HepG2 (cell line): Measurements from ENCODE around the gene LDLR. TPM values are rescaled to one million over a fixed set of nuclear protein-coding genes. Genes with fewer than 3 reads are reported as not detected.

Experiments used
- EHMT2 ChIP-seq: fragments of 200-600 bp; sonication (generic); IDR thresholded peaks from 2 replicates; pipeline ENCODE4 v1.7.0; 2017; ENCODE audit warnings: antibody characterized with exemption, low read depth, low read length, borderline replicate concordance
- HNRNPL ChIP-seq: fragments of 200-400 bp; formaldehyde crosslinking; IDR thresholded peaks from 2 replicates; pipeline ENCODE4 v1.6.1; 2017; ENCODE audit warnings: mild to moderate bottlenecking, low read depth, low read length
- MEIS2 ChIP-seq: sonication (generic); formaldehyde crosslinking; IDR thresholded peaks from 2 replicates; pipeline ENCODE4 v1.9.0; 2021; ENCODE audit warnings: mild to moderate bottlenecking, missing genetic modification reagents
- NPAS2 ChIP-seq: sonication (generic); formaldehyde crosslinking; IDR thresholded peaks from 2 replicates; pipeline ENCODE4 v1.8.0; 2022; ENCODE audit warnings: mild to moderate bottlenecking, missing genetic modification reagents, borderline replicate concordance
- NR2F1 ChIP-seq, 2 experiments: fragments of 450-650 bp in 1 of 2; formaldehyde crosslinking in 1 of 2; IDR thresholded peaks; 2 replicates each; pipeline versions ENCODE4 v1.5.0 to v1.6.1; 2016 to 2020; ENCODE audit warnings: mild to moderate bottlenecking in 1 of 2, missing compliant biosample characterization in 1 of 2, missing genetic modification reagents in 1 of 2, moderate library complexity in 1 of 2
- SCMH1 ChIP-seq: sonication (generic); formaldehyde crosslinking; IDR thresholded peaks from 2 replicates; pipeline ENCODE4 v1.9.0; 2021; ENCODE audit warnings: missing genetic modification reagents, mild to moderate bottlenecking, borderline replicate concordance
- SPEN ChIP-seq: sonication (generic); formaldehyde crosslinking; IDR thresholded peaks from 2 replicates; pipeline ENCODE4 v1.5.1; 2020; ENCODE audit warnings: low read depth, mild to moderate bottlenecking, missing genetic modification reagents
- SRSF1 ChIP-seq: fragments of 200-400 bp; formaldehyde crosslinking; optimal IDR thresholded peaks from 2 replicates; pipeline ENCODE3; 2017; ENCODE audit warnings: mild to moderate bottlenecking, low read depth, low read length, moderate library complexity
- ZFP36L2 ChIP-seq: sonication (generic); formaldehyde crosslinking; IDR thresholded peaks from 2 replicates; pipeline ENCODE4 v1.4.0; 2020; ENCODE audit warnings: missing genetic modification reagents
- ZNF30 ChIP-seq: sonication (generic); formaldehyde crosslinking; IDR thresholded peaks from 2 replicates; pipeline ENCODE4 v1.5.0; 2020; ENCODE audit warnings: mild to moderate bottlenecking, missing genetic modification reagents
- ZNF574 ChIP-seq: sonication (generic); formaldehyde crosslinking; IDR thresholded peaks from 2 replicates; pipeline ENCODE4 v1.4.0; 2020; ENCODE audit warnings: missing genetic modification reagents
- polyA plus RNA-seq, 8 experiments: library from polyadenylated mRNA; depleted of rRNA in 3 of 8; stranded (reverse) in 7 of 8; unstranded in 1 of 8; fragments of >200 nt; fragmentation: Illumina TruSeq in 4 of 8; extraction: Trizol in 4 of 8; gene quantifications; 2 replicates each; pipeline versions ENCODE4 v1.2.1 to v1.2.3, GENCODE V29; 2011 to 2016; ENCODE audit warnings: low read depth in 4 of 8, missing spikeins in 1 of 8, mixed read lengths in 1 of 8; ENCODE audit not compliant: insufficient read depth in 1 of 8
- total RNA-seq, 5 experiments: library from RNA; depleted of rRNA; stranded (reverse); fragments of >200 nt; fragmentation: Illumina TruSeq; extraction: Trizol; gene quantifications; 2 replicates each; pipeline ENCODE4 v1.2.3, GENCODE V29; 2016; ENCODE audit warnings: low read depth in 1 of 5
- TF ChIP-seq, protein P1 (sequence below): sonication (generic); formaldehyde crosslinking; IDR thresholded peaks from 2 replicates; pipeline ENCODE4 v1.5.0; 2020; ENCODE audit warnings: mild to moderate bottlenecking, missing genetic modification reagents, borderline replicate concordance
- TF ChIP-seq, protein P2 (sequence below): sonication (generic); formaldehyde crosslinking; IDR thresholded peaks from 2 replicates; pipeline ENCODE4 v1.5.1; 2020; ENCODE audit warnings: mild to moderate bottlenecking, missing genetic modification reagents, moderate library complexity

Gene LDLR
- total and polyA plus RNA-seq, 2 of the 13 experiments (the other 11 are each of a cell fraction or from before 2014, with no cell fraction given), result 51.6 to 92.5 TPM

- TF ChIP-seq MEIS2 (no peak; the same call in 1 of the 2 replicates), HNRNPL (no peak; the same call in none of the 2 replicates), ZNF574 (CRISPR knock-in tag) (no peak), NPAS2 (CRISPR knock-in tag) (no peak), SCMH1 (CRISPR knock-in tag) (no peak), SPEN (CRISPR knock-in tag) (no peak), NR2F1 (CRISPR knock-in tag; IDR thresholded peaks at IDR 0.05) (no peak), SRSF1 (no peak), ZFP36L2 (no peak), EHMT2 (no peak), ZNF30 (no peak)
- TF ChIP-seq, protein P1, sequence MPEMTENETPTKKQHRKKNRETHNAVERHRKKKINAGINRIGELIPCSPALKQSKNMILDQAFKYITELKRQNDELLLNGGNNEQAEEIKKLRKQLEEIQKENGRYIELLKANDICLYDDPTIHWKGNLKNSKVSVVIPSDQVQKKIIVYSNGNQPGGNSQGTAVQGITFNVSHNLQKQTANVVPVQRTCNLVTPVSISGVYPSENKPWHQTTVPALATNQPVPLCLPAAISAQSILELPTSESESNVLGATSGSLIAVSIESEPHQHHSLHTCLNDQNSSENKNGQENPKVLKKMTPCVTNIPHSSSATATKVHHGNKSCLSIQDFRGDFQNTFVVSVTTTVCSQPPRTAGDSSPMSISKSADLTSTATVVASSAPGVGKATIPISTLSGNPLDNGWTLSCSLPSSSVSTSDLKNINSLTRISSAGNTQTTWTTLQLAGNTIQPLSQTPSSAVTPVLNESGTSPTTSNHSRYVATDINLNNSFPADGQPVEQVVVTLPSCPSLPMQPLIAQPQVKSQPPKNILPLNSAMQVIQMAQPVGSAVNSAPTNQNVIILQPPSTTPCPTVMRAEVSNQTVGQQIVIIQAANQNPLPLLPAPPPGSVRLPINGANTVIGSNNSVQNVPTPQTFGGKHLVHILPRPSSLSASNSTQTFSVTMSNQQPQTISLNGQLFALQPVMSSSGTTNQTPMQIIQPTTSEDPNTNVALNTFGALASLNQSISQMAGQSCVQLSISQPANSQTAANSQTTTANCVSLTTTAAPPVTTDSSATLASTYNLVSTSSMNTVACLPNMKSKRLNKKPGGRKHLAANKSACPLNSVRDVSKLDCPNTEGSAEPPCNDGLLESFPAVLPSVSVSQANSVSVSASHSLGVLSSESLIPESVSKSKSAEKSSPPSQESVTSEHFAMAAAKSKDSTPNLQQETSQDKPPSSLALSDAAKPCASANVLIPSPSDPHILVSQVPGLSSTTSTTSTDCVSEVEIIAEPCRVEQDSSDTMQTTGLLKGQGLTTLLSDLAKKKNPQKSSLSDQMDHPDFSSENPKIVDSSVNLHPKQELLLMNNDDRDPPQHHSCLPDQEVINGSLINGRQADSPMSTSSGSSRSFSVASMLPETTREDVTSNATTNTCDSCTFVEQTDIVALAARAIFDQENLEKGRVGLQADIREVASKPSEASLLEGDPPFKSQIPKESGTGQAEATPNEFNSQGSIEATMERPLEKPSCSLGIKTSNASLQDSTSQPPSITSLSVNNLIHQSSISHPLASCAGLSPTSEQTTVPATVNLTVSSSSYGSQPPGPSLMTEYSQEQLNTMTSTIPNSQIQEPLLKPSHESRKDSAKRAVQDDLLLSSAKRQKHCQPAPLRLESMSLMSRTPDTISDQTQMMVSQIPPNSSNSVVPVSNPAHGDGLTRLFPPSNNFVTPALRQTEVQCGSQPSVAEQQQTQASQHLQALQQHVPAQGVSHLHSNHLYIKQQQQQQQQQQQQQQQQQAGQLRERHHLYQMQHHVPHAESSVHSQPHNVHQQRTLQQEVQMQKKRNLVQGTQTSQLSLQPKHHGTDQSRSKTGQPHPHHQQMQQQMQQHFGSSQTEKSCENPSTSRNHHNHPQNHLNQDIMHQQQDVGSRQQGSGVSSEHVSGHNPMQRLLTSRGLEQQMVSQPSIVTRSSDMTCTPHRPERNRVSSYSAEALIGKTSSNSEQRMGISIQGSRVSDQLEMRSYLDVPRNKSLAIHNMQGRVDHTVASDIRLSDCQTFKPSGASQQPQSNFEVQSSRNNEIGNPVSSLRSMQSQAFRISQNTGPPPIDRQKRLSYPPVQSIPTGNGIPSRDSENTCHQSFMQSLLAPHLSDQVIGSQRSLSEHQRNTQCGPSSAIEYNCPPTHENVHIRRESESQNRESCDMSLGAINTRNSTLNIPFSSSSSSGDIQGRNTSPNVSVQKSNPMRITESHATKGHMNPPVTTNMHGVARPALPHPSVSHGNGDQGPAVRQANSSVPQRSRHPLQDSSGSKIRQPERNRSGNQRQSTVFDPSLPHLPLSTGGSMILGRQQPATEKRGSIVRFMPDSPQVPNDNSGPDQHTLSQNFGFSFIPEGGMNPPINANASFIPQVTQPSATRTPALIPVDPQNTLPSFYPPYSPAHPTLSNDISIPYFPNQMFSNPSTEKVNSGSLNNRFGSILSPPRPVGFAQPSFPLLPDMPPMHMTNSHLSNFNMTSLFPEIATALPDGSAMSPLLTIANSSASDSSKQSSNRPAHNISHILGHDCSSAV (CRISPR knock-in tag), result no peak
- TF ChIP-seq, protein P2, sequence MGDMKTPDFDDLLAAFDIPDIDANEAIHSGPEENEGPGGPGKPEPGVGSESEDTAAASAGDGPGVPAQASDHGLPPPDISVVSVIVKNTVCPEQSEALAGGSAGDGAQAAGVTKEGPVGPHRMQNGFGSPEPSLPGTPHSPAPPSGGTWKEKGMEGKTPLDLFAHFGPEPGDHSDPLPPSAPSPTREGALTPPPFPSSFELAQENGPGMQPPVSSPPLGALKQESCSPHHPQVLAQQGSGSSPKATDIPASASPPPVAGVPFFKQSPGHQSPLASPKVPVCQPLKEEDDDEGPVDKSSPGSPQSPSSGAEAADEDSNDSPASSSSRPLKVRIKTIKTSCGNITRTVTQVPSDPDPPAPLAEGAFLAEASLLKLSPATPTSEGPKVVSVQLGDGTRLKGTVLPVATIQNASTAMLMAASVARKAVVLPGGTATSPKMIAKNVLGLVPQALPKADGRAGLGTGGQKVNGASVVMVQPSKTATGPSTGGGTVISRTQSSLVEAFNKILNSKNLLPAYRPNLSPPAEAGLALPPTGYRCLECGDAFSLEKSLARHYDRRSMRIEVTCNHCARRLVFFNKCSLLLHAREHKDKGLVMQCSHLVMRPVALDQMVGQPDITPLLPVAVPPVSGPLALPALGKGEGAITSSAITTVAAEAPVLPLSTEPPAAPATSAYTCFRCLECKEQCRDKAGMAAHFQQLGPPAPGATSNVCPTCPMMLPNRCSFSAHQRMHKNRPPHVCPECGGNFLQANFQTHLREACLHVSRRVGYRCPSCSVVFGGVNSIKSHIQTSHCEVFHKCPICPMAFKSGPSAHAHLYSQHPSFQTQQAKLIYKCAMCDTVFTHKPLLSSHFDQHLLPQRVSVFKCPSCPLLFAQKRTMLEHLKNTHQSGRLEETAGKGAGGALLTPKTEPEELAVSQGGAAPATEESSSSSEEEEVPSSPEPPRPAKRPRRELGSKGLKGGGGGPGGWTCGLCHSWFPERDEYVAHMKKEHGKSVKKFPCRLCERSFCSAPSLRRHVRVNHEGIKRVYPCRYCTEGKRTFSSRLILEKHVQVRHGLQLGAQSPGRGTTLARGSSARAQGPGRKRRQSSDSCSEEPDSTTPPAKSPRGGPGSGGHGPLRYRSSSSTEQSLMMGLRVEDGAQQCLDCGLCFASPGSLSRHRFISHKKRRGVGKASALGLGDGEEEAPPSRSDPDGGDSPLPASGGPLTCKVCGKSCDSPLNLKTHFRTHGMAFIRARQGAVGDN (CRISPR knock-in tag), result peak; percentile 80
Measured at GRCh38 chr19:11090264-11090996, 1.2 kb downstream of the LDLR start (continued).
